B cell (primary cell): ENCODE measurements around the gene SLC25A25. TPM values are rescaled to one million over a fixed set of nuclear protein-coding genes. Genes with fewer than 3 reads are reported as not detected.
"Not testable (repeated sequence)": the region's sequence is repeated elsewhere in the genome, so short reads cannot be mapped to it uniquely, and the experiment has no call there.

ENCODE experiments used
- ATAC-seq: fragments of 200-7000 bp; cut with Tn5 transposase; one replicate; pipeline ENCODE4 v1.10.0; 2021; ENCODE audit warnings: low read depth, mild to moderate bottlenecking, moderate number of reproducible peaks, moderate library complexity
- CTCF ChIA-PET: fragments of 350-600 bp; sonication (Branson Sonifier 250); formaldehyde crosslinking; loops from one replicate; lab custom pipeline; 2021; ENCODE audit warnings: antibody characterized with exemption, inconsistent platforms; lab: Charles Lee
- POLR2A ChIA-PET: fragments of 350-600 bp; sonication (Branson Sonifier 250); formaldehyde crosslinking; loops from one replicate; lab custom pipeline; 2021; ENCODE audit warnings: antibody characterized with exemption; lab: Charles Lee
- DNase-seq: peaks from one replicate; pipeline ENCODE4 v3.0.0; 2013
- H2AFZ ChIP-seq: 2 replicates; pipeline ENCODE4 v1.6.1; 2012; ENCODE audit warnings: mild to moderate bottlenecking, low read depth, low read length; ENCODE audit not compliant: insufficient read depth, poor library complexity, severe bottlenecking
- H3K27ac ChIP-seq, 2 donors: 1 replicate in 1 of 2; 2 replicates in 1 of 2; pipeline ENCODE4 v1.5.1; 2012 to 2013; ENCODE audit warnings: low read length in 2 of 2, mild to moderate bottlenecking in 2 of 2, moderate library complexity in 1 of 2
- H3K27me3 ChIP-seq, 4 experiments: fragments of 200-600 bp in 1 of 4; sonication (generic) in 1 of 4; replicated peaks in 1 of 4; 1 replicate in 2 of 4; 2 replicates in 2 of 4; pipeline versions ENCODE4 v1.6.1 to v1.7.0; 2013 to 2016; ENCODE audit warnings: low read length in 3 of 4, mild to moderate bottlenecking in 2 of 4, mixed read lengths in 1 of 4, moderate library complexity in 1 of 4; ENCODE audit not compliant: insufficient read depth in 4 of 4, control insufficient read depth in 3 of 4; ENCODE audit errors: control extremely low read depth in 1 of 4
- H3K36me3 ChIP-seq, 2 experiments: replicated peaks in 1 of 2; 1 replicate in 1 of 2; 2 replicates in 1 of 2; pipeline versions ENCODE4 v1.6.1 to v1.7.1; 2013; ENCODE audit warnings: low read length in 1 of 2; ENCODE audit not compliant: insufficient read depth in 2 of 2, control insufficient read depth in 1 of 2; ENCODE audit errors: control extremely low read depth in 1 of 2, extremely low read depth in 1 of 2
- H3K4me1 ChIP-seq, 2 donors: fragments of 200-600 bp in 1 of 2; sonication (generic) in 1 of 2; 1 replicate in 1 of 2; 2 replicates in 1 of 2; pipeline versions ENCODE4 v1.5.1 to v1.6.1; 2013 to 2017; ENCODE audit warnings: low read length in 2 of 2; ENCODE audit not compliant: control insufficient read depth in 2 of 2, insufficient read depth in 2 of 2
- H3K4me2 ChIP-seq: replicated peaks from 2 replicates; pipeline ENCODE3; 2012; ENCODE audit warnings: mild to moderate bottlenecking, low read depth, low read length; ENCODE audit not compliant: poor library complexity, severe bottlenecking
- H3K4me3 ChIP-seq, 5 experiments: fragments of 200-600 bp in 1 of 5; sonication (generic) in 1 of 5; 1 replicate in 3 of 5; 2 replicates in 2 of 5; pipeline versions ENCODE4 v1.5.1 to v1.7.0; 2011 to 2016; ENCODE audit warnings: low read length in 4 of 5, mild to moderate bottlenecking in 4 of 5, low read depth in 2 of 5, control low read depth in 1 of 5, moderate library complexity in 1 of 5; ENCODE audit not compliant: insufficient read depth in 1 of 5; ENCODE audit errors: control extremely low read depth in 1 of 5, extremely low read depth in 1 of 5
- H3K79me2 ChIP-seq: fragments of 200-600 bp; sonication (generic); one replicate; pipeline ENCODE4 v1.6.0; 2016; ENCODE audit warnings: low read length; ENCODE audit not compliant: control insufficient read depth, insufficient read depth
- H3K9ac ChIP-seq: fragments of 200-600 bp; sonication (generic); 2 replicates; pipeline ENCODE4 v1.6.1; 2017; ENCODE audit warnings: mild to moderate bottlenecking, low read length, moderate library complexity
- H3K9me3 ChIP-seq, 3 donors: one replicate each; pipeline versions ENCODE4 v1.6.1 to v1.7.1; 2013; ENCODE audit warnings: low read length in 2 of 3; ENCODE audit not compliant: control insufficient read depth in 2 of 3, insufficient read depth in 1 of 3; ENCODE audit errors: control extremely low read depth in 1 of 3
- H4K20me1 ChIP-seq: 2 replicates; pipeline ENCODE4 v1.6.0; 2012; ENCODE audit warnings: mild to moderate bottlenecking, low read length; ENCODE audit not compliant: insufficient read depth, control insufficient read depth, poor library complexity, severe bottlenecking
- H3K27ac Mint-ChIP-seq: one replicate; pipeline ENCODE4 v1.8.0; 2021; ENCODE audit warnings: mixed read lengths
- H3K27me3 Mint-ChIP-seq: one replicate; pipeline ENCODE4 v1.8.0; 2021; ENCODE audit warnings: mixed read lengths
- H3K4me1 Mint-ChIP-seq: one replicate; pipeline ENCODE4 v1.8.0; 2021; ENCODE audit warnings: mixed read lengths
- H3K4me3 Mint-ChIP-seq: one replicate; pipeline ENCODE4 v1.8.0; 2021; ENCODE audit warnings: mixed read lengths
- H3K9me3 Mint-ChIP-seq: one replicate; pipeline ENCODE4 v1.8.0; 2022; ENCODE audit warnings: mixed read lengths; ENCODE audit not compliant: insufficient read depth
- EZH2 ChIP-seq: IDR thresholded peaks from 2 replicates; pipeline ENCODE4 v1.6.1; 2012; ENCODE audit warnings: borderline replicate concordance, low read depth, mild to moderate bottlenecking, moderate library complexity, low read length; ENCODE audit not compliant: insufficient read depth, poor library complexity, severe bottlenecking
- WGBS: methylation state at CpG from one replicate; pipeline ENCODE4 v1.1.5; 2013; ENCODE audit warnings: missing lambda C conversion rate; ENCODE audit not compliant: insufficient coverage; 5-methylcytosine and 5-hydroxymethylcytosine counted together
- intact Hi-C: fragments of 100-400 bp; cut with micrococcal nuclease; formaldehyde crosslinking; loops from one replicate; pipeline ENCODE4 v1.10.0; 2022
- polyA plus RNA-seq: library from polyadenylated mRNA; depleted of rRNA; stranded (reverse); fragments of >200 nt; gene quantifications from 2 replicates; pipeline ENCODE4 v1.2.3, GENCODE V29; 2012
- total RNA-seq, 2 donors: library from RNA; stranded (reverse); fragments of 120-200 nt in 1 of 2; gene quantifications; 1 replicate in 1 of 2; 2 replicates in 1 of 2; pipeline versions ENCODE4 v1.2.3 to v1.2.4, GENCODE V29; 2013 to 2022
- TF ChIP-seq, protein P1 (sequence below): fragments of 200-600 bp; IDR thresholded peaks from one replicate; pipeline ENCODE4 v1.8.0; 2022; ENCODE audit warnings: antibody characterized with exemption, mild to moderate bottlenecking

The SLC25A25 gene
- total and polyA plus RNA-seq, 2 donors (not counting 1 experiment from before 2014, with no cell fraction given): 12.1 to 18.6 TPM

DNA sequence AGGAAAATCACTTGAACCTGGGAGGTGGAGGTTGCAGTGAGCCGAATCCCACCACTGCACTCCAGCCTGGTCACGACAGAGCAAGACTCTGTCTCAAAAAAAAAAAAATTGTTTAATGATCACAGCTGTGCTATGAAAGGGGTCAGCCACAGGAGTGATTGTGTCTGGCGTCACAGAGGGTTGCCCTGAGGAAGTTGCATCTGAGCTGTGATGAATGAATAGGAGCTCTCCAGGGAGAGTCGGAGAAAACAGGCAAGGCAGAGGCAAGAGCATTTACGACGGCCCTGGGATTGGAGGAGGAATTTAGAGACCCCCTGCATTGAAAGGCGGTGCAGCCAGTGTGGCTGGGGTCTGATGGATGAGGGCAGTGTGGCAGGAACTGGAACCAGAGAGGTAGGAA is 26.0 kb upstream of the SLC25A25 start:
- H4K20me1 ChIP-seq: no peaks in the 10 kb centered on the region
- no peaks in the 10 kb centered on the region for H3K9me3 Mint-ChIP-seq
- H3K4me2 ChIP-seq: no peak overlapping the region
- H3K4me1 ChIP-seq: no peaks in the 10 kb centered on the region
- no peak for TF ChIP-seq EZH2
- TF ChIP-seq, protein P1, sequence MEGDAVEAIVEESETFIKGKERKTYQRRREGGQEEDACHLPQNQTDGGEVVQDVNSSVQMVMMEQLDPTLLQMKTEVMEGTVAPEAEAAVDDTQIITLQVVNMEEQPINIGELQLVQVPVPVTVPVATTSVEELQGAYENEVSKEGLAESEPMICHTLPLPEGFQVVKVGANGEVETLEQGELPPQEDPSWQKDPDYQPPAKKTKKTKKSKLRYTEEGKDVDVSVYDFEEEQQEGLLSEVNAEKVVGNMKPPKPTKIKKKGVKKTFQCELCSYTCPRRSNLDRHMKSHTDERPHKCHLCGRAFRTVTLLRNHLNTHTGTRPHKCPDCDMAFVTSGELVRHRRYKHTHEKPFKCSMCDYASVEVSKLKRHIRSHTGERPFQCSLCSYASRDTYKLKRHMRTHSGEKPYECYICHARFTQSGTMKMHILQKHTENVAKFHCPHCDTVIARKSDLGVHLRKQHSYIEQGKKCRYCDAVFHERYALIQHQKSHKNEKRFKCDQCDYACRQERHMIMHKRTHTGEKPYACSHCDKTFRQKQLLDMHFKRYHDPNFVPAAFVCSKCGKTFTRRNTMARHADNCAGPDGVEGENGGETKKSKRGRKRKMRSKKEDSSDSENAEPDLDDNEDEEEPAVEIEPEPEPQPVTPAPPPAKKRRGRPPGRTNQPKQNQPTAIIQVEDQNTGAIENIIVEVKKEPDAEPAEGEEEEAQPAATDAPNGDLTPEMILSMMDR: no peak
- H3K27ac ChIP-seq: no peak overlapping the region
- no peaks in the 10 kb centered on the region for H3K9me3 ChIP-seq
- H2AFZ ChIP-seq: no peak overlapping the region
- H3K4me3 ChIP-seq: no peak overlapping the region
- ChIA-PET POLR2A (no interaction called here), CTCF (interaction anchor here (3.3 to 3.4 kb wide), 2 partner anchors 87 to 99 kb away, joined by 13 read pairs; no protein-coding TSS in a partner anchor)
- no peaks in the 10 kb centered on the region for H3K27me3 ChIP-seq
- no peaks in the 10 kb centered on the region for H3K4me1 Mint-ChIP-seq
- H3K4me3 Mint-ChIP-seq: no peak overlapping the region
- ATAC-seq (no peak), DNase-seq (no peak)
- no peaks in the 10 kb centered on the region for H3K79me2 ChIP-seq
- intact Hi-C loops: no loop called here
- WGBS: 89% methylated on average over 5 of the region's 7 CpGs
- H3K9ac ChIP-seq: no peak overlapping the region
- no peaks in the 10 kb centered on the region for H3K36me3 ChIP-seq
- H3K27me3 Mint-ChIP-seq: peaks cover 3% of the 10 kb centered on the region
- peak overlapping the region; percentile 20 for H3K27ac Mint-ChIP-seq

DNA sequence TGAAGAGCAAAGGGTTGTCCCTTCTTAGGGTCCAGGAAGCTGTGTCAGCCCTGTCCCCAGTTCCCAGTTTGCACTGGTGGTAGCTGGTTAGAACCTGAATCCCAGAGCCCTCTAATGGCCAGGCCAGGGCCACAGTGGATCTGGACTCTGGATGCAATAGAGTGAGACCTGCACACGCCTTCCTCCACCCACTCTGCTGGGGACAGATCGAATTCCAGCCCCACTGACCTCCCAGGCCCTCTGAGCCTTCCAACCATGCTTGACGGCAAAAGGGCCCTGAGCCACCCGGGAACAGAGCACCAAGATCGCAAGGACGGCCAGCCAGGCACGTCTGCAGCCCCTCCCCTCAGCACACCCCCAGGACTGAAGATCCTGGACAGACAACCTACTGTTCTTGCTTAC is 24.6 kb upstream of the SLC25A25 start:
- no peak overlapping the region for H3K27ac Mint-ChIP-seq

DNA sequence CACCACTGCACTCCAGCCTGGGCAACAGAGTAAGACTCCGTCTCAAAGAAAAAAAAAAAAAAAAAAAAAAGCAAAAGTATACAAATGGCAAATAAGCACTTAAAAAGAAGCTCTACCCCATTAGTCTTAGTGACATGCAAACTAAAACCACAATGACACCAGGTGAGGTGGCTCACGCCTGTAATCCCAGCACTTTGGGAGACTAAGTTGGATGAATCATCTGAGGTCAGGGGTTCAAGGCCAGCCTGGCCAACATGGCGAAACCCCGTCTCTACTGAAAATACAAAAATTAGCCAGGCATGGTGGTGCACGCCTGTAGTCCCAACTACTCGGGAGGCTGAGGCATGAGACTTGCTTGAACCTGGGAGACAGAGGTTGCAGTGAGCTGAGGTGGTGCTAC is 22.6 kb upstream of the SLC25A25 start:
- H2AFZ ChIP-seq, intact Hi-C loops, H3K27ac Mint-ChIP-seq, H3K27ac ChIP-seq, ATAC-seq, H3K79me2 ChIP-seq, H3K4me3 ChIP-seq, H3K4me1 ChIP-seq, H3K27me3 ChIP-seq, H3K4me1 Mint-ChIP-seq, DNase-seq, H3K27me3 Mint-ChIP-seq, H3K36me3 ChIP-seq, H3K9ac ChIP-seq, H3K9me3 ChIP-seq, H4K20me1 ChIP-seq, H3K9me3 Mint-ChIP-seq, H3K4me3 Mint-ChIP-seq, H3K4me2 ChIP-seq: not testable (repeated sequence)
- WGBS: 94% methylated on average over 3 of the region's 6 CpGs
- POLR2A ChIA-PET: interaction anchor here (0.6 to 0.7 kb wide), 2 partner anchors 51 to 82 kb away, joined by 4 to 6 read pairs; no protein-coding TSS in a partner anchor
- CTCF ChIA-PET: interaction anchor here (1.3 to 2.4 kb wide), 2 partner anchors 10 to 90 kb away, joined by 4 to 15 read pairs; no protein-coding TSS in a partner anchor

More for the DNA sequence above, 24.6 kb upstream of the SLC25A25 start:
- Histone ChIP-seq H3K36me3 (no peaks in the 10 kb centered on the region), H4K20me1 (no peaks in the 10 kb centered on the region), H3K4me2 (no peak overlapping the region), H3K4me3 (no peak overlapping the region), H3K27ac (no peak overlapping the region), H3K4me1 (no peaks in the 10 kb centered on the region), H3K9me3 (no peaks in the 10 kb centered on the region), H3K27me3 (no peaks in the 10 kb centered on the region), H3K79me2 (no peaks in the 10 kb centered on the region), H3K9ac (no peak overlapping the region), H2AFZ (no peak overlapping the region)
- DNase-seq (no peak), ATAC-seq (no peak)
- ChIA-PET CTCF (interaction anchor here (3.3 to 3.4 kb wide), 2 partner anchors 88 to 101 kb away, joined by 13 read pairs; no protein-coding TSS in a partner anchor), POLR2A (no interaction called here)
- no peak overlapping the region for H3K4me3 Mint-ChIP-seq
- intact Hi-C loops: no loop called here
- 88% methylated on average over 4 of the region's 7 CpGs for WGBS
- peaks cover 3% of the 10 kb centered on the region for H3K27me3 Mint-ChIP-seq
- no peaks in the 10 kb centered on the region for H3K9me3 Mint-ChIP-seq
- no peak for TF ChIP-seq EZH2
- TF ChIP-seq, protein P1: no peak
- no peaks in the 10 kb centered on the region for H3K4me1 Mint-ChIP-seq
